ACHN (cell line): ENCODE data around the gene COQ4.
"Not testable (repeated sequence)": the region's sequence is repeated elsewhere in the genome, so short reads cannot be mapped to it uniquely, and the experiment has no call there.

Experiments used
- DNase-seq: peaks from one replicate; pipeline ENCODE4 v3.0.0-alpha.2; 2015
- in situ Hi-C: cut with HindIII; loops from 2 replicates; pipeline ENCODE4 v1.10.0; 2017; ENCODE audit warnings: low sequenced_read_pairs, low pct_ligation_motif_present, low pct_unique_long_range_greater_than_20kb

Gene COQ4

GRCh38 chr9:128338852-128339614 is 16.4 kb downstream of the COQ4 start:
- DNase-seq, in situ Hi-C loops: not testable (repeated sequence)

- DNase-seq = peak; percentile 82
- in situ Hi-C loops = no loop called here
These were observed 17.4 kb downstream of the COQ4 start, which contains the start of gene SLC27A4 for GRCh38 chr9:128339761-128340690. Gene SLC27A4, plus strand, starts transcription at chr9:128340527. Its CDS starts 2,606 bp downstream, at chr9:128343133.

- in situ Hi-C loops = no loop called here
- DNase-seq = no peak
These were observed 18.2 kb downstream of the COQ4 start for GRCh38 chr9:128340691-128341434.

GRCh38 chr9:128341435-128341849 is 18.8 kb downstream of the COQ4 start:
- DNase-seq = peak; percentile 76
- in situ Hi-C loops = no loop called here

- DNase-seq = no peak
- in situ Hi-C loops = no loop called here
These were observed 20.5 kb downstream of the COQ4 start for GRCh38 chr9:128342971-128343680.

- in situ Hi-C loops = no loop called here
- no peak for DNase-seq
These were observed 21.2 kb downstream of the COQ4 start for GRCh38 chr9:128343855-128344254.

- DNase-seq = no peak
- in situ Hi-C loops = no loop called here
These were observed 22.4 kb downstream of the COQ4 start for GRCh38 chr9:128344931-128345605.

GRCh38 chr9:128349125-128349524 is 26.5 kb downstream of the COQ4 start:
- DNase-seq = no peak
- in situ Hi-C loops = no loop called here

- in situ Hi-C loops = no loop called here
These were observed 27.1 kb downstream of the COQ4 start for GRCh38 chr9:128349772-128350171.

GRCh38 chr9:128355451-128355850 is 32.8 kb downstream of the COQ4 start:
- DNase-seq = no peak
- in situ Hi-C loops = no loop called here

More at GRCh38 chr9:128349772-128350171, 27.1 kb downstream of the COQ4 start:
- no peak for DNase-seq

- DNase-seq = no peak
- in situ Hi-C loops = no loop called here
These were observed 35.5 kb downstream of the COQ4 start for GRCh38 chr9:128358090-128358489.

GRCh38 chr9:128358861-128359260 is 36.2 kb downstream of the COQ4 start:
- in situ Hi-C loops = no loop called here
- no peak for DNase-seq

- in situ Hi-C loops = no loop called here
- DNase-seq = no peak
These were observed 38.2 kb downstream of the COQ4 start for GRCh38 chr9:128360826-128361225.

- in situ Hi-C loops = no loop called here
- DNase-seq = no peak
These were observed 38.8 kb downstream of the COQ4 start for GRCh38 chr9:128361296-128361985.

- DNase-seq = peak; percentile 79
- in situ Hi-C loops = no loop called here
These were observed 39.5 kb downstream of the COQ4 start for GRCh38 chr9:128361986-128362646.

- no peak for DNase-seq
- in situ Hi-C loops = no loop called here
These were observed 40.1 kb downstream of the COQ4 start for GRCh38 chr9:128362774-128363173.

GRCh38 chr9:128365525-128365924 is 42.9 kb downstream of the COQ4 start:
- in situ Hi-C loops = no loop called here
- no peak for DNase-seq
